Measurements from ENCODE around the gene DLX6. TPM values are rescaled to one million over a fixed set of nuclear protein-coding genes. Genes with fewer than 3 reads are reported as not detected.
"Not testable (repeated sequence)": the region's sequence is repeated elsewhere in the genome, so short reads cannot be mapped to it uniquely, and the experiment has no call there.

DLX6 gene
- total RNA-seq, 1 donor from 2014 or later = not detected

- DNase-seq (ENCODE audit: low read depth, low spot score) = no peak
Observed at GRCh38 chr7:97021747-97022490, 16.6 kb downstream of the DLX6 start.

- DNase-seq (ENCODE audit: low read depth, low spot score) = no peak
Observed at GRCh38 chr7:97022491-97023306, 17.3 kb downstream of the DLX6 start.

GRCh38 chr7:97024209-97025129 lies 19.1 kb downstream of the DLX6 start, which contains the start of gene DLX5:
Gene DLX5, minus strand, starts transcription at chr7:97024831. Its CDS starts 208 bp downstream, at chr7:97024623.
- DNase-seq (ENCODE audit: low read depth, low spot score) = no peak

GRCh38 chr7:97025130-97025499 lies 19.8 kb downstream of the DLX6 start:
- DNase-seq (ENCODE audit: low read depth, low spot score) = no peak

- no peak for DNase-seq (ENCODE audit: low read depth, low spot score)
Observed at GRCh38 chr7:97025983-97026714, 20.8 kb downstream of the DLX6 start.

- no peak for DNase-seq (ENCODE audit: low read depth, low spot score)
Observed at GRCh38 chr7:97026715-97027426, 21.5 kb downstream of the DLX6 start.

- DNase-seq (ENCODE audit: low read depth, low spot score) = peak; percentile 45
Observed at GRCh38 chr7:97027427-97028234, 22.3 kb downstream of the DLX6 start.

GRCh38 chr7:97034213-97034852 lies 29.0 kb downstream of the DLX6 start:
- DNase-seq (ENCODE audit: low read depth, low spot score) = not testable (repeated sequence)

GRCh38 chr7:97039374-97040065 lies 34.2 kb downstream of the DLX6 start:
- DNase-seq (ENCODE audit: low read depth, low spot score) = no peak

- DNase-seq (ENCODE audit: low read depth, low spot score) = no peak
Observed at GRCh38 chr7:97043281-97043680, 37.9 kb downstream of the DLX6 start.

Other genes with a start within 250 kb of the DLX6 start
- gene DLX5, start 19.3 kb downstream of the DLX6 start, total RNA-seq = not detected in 2 replicates
- 4.6 and 7.5 TPM in 2 replicates for gene SDHAF3, start 112.1 kb downstream of the DLX6 start, total RNA-seq

All from pulmonary artery endothelial cell (primary cell).